KOPT-K1 (cell line): ENCODE results near the gene HIVEP2.

Experiments used
- H3K27ac ChIP-seq: fragments of 200-600 bp; sonication (generic); 2 replicates; pipeline ENCODE4 v1.5.1; 2016; ENCODE audit warnings: antibody characterized with exemption, mild to moderate bottlenecking, low read depth, low read length; ENCODE audit not compliant: poor library complexity, severe bottlenecking
- H3K36me3 ChIP-seq: fragments of 200-600 bp; sonication (generic); 2 replicates; pipeline ENCODE4 v1.5.1; 2017; ENCODE audit warnings: antibody characterized with exemption, mild to moderate bottlenecking, low read length, moderate library complexity; ENCODE audit not compliant: insufficient read depth
- H3K9me3 ChIP-seq: fragments of 200-600 bp; sonication (generic); 2 replicates; pipeline ENCODE4 v1.5.1; 2017; ENCODE audit warnings: antibody characterized with exemption, low read length, mild to moderate bottlenecking; ENCODE audit not compliant: insufficient read depth, poor library complexity, severe bottlenecking

HIVEP2 gene

DNA sequence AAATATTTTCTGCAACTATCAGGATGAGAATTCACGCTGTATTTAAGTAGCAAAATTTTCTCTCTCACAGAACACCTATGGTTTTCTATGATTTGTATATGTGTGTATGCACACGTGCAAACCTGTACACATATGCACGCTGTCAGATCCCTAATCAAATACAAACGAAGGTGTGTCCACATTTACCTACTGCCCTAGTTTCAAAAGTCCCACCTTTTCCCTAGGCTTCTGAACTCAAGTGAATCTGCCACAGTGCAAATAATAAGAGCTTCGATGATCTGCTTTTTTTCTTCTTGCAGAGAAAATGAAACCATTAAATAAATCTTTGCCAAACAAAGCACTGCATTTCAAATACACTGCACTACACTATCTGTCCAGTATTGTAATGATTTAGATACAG is 6.5 kb downstream of the HIVEP2 start:
- Histone ChIP-seq H3K27ac (peak overlapping the region; percentile 100), H3K9me3 (no peaks in the 10 kb centered on the region), H3K36me3 (no peaks in the 10 kb centered on the region)

DNA sequence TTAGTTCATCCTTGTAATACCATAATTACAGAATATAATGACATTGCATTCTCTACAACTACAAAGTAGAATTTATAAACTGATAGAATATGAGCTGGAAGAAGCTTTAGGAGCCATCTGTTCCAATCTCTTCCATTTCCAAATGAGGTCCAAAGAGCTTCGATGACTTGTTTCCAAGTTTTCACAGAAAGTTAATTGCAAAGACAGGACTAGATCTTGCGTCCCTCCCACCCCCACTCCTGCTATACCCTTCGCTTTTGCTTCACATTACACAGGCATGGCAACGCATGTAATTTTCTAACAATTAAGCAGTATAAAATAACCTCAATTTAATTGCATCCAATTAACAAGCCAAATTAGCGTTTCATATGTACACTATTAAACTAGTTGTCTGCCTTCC is 7.0 kb downstream of the HIVEP2 start:
- peak overlapping the region; percentile 100 for H3K27ac ChIP-seq
- H3K36me3 ChIP-seq, result no peaks in the 10 kb centered on the region
- H3K9me3 ChIP-seq, result no peaks in the 10 kb centered on the region

DNA sequence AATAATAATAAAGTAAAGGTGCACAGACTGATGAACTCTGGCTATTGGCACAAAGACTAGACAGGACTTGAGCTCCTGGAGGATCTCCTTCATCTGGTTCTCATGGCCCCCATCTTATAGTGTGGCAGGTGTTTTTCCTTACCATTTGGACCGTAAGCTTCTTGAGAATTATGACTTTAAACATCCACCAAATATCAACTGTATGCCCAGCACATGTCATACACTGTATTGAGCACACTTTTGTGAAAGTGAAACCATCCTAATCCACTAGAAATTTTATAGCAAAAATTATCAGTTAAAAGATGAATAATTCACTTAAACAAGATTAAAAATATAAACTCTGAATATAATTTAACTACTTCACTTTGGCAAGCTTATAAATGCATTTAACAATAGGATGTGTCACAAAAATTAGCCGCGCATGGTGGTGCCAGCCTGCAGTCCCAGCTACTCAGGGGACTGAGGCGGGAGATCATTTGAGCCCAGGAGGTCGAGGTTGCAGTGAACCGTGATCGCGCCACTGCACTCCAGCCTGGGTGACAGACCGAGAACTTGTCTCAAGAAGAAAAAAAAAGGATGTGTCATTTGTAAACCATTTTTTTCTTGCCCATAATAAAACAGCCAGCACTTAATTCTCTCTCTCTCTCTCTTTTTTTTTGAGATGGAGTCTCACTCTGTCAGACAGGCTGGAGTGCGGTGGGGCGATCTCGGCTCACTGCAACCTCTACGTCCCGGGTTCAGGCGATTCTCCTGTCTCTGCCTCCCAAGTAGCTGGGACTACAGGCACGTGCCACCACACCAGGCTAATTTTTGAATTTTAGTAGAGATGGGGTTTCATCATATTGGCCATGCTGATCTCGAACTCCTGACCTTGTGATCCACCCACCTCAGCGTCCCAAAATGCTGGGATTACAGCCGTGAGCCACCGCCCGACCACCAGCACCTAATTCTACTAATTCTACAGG is 9.1 kb downstream of the HIVEP2 start:
- Histone ChIP-seq H3K9me3 (no peaks in the 10 kb centered on the region), H3K36me3 (no peaks in the 10 kb centered on the region), H3K27ac (peak overlapping the region; percentile 100)

DNA sequence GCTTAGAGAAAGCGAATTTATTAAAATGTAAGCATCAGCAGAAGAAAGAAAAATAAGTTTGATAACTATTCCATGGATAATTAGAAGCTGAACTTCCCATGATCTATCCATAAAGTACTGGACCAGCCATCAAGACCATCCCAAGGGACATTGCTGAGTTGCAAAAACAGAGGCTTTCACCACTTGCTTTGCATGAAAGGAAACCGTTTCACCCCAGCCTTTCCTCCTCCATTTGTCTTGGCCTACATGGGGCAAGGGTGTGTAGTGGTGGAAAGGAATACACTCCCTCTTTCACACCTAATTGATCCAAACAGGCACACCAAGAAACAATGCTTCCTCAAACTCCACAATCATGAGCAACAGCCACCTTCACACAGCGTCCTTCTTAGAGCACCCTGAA is 10.4 kb downstream of the HIVEP2 start:
- peak overlapping the region; percentile 100 for H3K27ac ChIP-seq
- no peaks in the 10 kb centered on the region for H3K9me3 ChIP-seq
- H3K36me3 ChIP-seq, result no peaks in the 10 kb centered on the region

DNA sequence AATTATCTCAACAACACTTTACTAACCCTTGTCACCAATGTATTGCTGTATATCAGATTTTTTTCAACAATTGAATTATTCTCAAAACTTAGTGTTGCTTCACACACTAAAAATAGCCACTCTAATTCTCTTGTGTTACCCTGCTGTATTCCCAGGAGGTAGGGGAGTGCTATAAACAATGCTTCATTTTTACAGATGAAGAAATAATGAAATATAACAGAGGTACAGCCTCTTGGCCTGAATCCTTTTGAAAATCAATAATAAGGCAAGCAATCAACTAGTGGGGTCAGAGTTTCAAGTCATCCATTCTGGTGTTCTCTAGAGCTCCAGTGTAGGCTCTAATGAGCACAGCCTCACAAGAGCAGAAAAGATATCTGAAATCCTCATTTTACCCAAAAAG is 10.9 kb downstream of the HIVEP2 start:
- H3K36me3 ChIP-seq, result no peaks in the 10 kb centered on the region
- H3K9me3 ChIP-seq, result no peaks in the 10 kb centered on the region
- peak overlapping the region; percentile 100 for H3K27ac ChIP-seq

DNA sequence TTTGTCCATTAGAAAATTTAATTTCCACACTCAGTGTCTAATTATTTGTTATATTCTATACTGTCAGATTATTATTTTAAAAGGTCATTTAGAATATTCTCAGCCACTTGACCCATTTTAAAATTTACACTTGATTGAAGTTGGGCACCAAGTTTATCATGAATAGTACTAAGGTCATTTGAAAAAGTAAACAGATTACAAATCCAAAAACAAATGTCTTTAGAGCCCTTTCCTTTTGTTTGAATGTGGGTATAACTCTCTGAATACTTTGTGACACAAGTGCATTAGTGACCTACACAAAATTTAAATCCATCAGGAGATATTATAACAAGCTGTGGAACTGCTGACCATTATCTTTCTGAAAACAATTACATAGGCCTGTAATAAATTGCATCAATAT is 11.3 kb downstream of the HIVEP2 start:
- no peaks in the 10 kb centered on the region for H3K9me3 ChIP-seq
- H3K27ac ChIP-seq, result peak overlapping the region; percentile 100
- no peaks in the 10 kb centered on the region for H3K36me3 ChIP-seq

DNA sequence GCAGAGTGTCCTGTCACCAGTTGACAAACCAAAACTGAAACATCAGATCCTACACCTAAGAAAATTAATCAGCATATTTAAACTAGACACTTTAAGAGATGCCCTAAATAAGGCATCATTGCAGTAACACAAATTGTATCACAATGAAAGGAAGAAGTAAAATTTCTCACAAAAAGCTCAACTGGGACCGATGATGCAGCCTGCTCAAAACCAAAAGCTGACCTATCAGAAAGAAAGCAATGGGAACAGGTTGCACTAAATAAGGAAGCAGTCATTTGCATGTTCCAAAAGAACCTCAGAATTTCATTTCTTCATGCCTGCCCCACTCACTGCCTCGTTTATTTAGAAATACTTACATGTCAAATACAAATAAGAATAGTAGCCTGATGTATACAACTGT is 12.1 kb downstream of the HIVEP2 start:
- Histone ChIP-seq H3K36me3 (no peaks in the 10 kb centered on the region), H3K9me3 (no peaks in the 10 kb centered on the region), H3K27ac (peak overlapping the region; percentile 100)

DNA sequence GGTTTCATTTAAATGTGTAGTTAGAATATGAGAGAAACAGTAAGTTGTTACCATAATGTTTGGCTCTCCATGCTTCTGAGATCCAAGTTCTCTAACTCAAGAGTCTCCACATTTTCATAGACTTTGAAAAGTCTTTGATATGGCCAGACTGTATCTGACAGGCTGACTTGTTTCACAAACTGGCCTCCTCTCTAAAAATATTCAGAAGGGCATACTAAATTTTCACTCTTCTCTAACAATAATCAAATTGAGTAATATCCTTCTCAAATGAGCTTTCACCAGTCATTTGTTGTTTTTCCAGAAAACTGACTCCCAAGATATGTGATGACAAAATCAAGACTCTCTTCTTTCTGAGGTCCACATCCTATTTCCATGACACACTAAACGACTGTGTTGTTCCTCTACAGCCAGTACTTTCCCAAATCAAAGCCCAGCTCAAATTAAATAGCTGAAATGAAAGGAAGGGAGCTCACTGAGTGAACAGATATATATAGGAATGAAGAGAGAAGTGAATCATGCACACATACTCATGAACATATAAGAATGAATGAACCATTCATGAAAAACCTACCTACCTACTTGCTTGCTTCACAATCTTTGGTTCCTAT is 15.1 kb downstream of the HIVEP2 start:
- H3K27ac ChIP-seq, result peak overlapping the region; percentile 99
- H3K9me3 ChIP-seq, result no peaks in the 10 kb centered on the region
- H3K36me3 ChIP-seq, result no peaks in the 10 kb centered on the region

DNA sequence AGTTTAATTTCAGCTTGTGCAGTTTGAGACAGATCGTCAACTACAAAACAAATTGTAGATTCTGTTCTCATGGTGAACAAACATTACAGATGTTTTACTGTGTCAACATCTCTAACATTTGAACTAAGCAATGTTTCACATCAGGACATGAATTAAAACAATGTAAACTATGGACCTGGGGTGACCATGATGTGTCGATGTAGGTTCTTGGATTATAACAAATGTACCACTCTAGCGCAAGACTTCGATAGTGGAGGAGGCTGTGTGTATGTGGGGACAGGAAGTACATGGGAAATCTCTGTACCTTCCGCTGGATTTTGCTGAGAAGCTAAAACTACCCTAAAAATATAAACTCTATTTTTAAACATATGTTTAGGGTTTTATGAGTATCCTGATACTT is 17.1 kb downstream of the HIVEP2 start:
- peak overlapping the region; percentile 99 for H3K27ac ChIP-seq
- no peaks in the 10 kb centered on the region for H3K9me3 ChIP-seq
- no peaks in the 10 kb centered on the region for H3K36me3 ChIP-seq

DNA sequence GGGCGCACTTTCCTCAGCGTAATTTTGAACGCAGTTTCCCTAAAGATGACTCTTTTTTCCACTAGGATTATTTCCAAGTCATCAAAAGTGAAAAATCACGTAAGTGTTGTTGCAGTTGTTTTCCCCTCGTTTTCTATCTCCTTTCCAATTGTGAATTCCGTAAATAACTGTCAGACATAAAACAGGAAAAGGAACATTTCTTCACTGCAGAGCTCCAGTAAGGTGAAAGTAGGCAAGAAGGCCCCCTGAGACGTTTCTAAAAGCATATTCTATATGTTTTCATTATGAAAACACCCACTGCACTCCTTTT is 17.8 kb downstream of the HIVEP2 start:
- H3K9me3 ChIP-seq, result no peaks in the 10 kb centered on the region
- peak overlapping the region; percentile 99 for H3K27ac ChIP-seq
- no peaks in the 10 kb centered on the region for H3K36me3 ChIP-seq

DNA sequence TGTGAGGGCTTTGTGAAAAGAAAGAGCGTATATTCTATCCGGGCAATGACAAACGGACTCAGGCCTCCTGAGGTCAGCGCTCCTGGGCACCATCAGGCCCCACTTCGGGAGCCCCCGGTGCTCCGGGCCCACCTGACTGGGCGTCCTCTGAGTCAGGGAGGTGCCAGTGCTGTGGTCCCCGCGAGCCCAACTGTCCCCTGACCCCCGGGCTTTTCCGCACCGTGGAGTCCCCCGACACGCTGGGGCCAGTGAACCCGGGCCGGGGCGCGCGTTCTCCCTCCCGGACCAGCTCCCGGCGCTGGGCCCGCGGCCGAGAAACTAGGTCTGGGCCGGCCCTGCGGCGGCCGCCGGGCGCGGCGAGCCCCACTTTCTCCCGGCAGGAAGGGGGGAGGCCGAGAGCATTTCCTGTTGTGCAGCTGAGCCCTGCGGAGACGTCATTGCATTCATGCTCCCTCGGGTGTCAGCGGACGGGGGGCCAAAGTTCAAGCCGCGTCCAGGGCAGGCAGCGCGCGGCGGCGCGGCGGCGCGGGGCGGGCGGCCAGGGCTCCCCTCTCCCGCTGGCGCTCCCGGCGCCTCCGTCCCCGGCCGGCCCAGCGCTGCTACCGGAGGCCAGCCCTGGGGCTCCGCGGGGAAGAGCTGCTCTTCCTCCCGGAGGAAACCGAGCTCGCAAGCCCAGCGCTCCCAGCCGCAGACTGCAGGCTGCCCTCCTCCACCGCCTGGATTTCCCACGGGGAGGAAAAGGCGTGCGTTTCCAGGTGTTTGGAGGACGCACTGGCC is 18.3 kb downstream of the HIVEP2 start:
- Histone ChIP-seq H3K36me3 (no peaks in the 10 kb centered on the region), H3K27ac (peak overlapping the region; percentile 99), H3K9me3 (no peaks in the 10 kb centered on the region)

DNA sequence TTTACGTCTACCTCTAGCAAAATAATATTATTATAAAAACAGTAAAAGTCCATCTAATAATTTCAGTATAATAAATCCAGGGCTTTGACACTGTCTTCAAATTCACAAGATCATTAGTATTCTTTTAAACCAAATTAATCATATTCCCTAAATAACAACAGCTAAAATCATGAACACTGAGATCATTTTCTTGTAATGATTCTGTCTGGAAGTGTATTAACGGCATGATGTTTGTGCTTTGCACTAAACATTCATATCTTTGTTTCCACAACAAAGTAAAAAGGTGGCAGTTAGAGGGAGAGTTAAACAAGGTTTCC is 18.8 kb downstream of the HIVEP2 start:
- Histone ChIP-seq H3K27ac (peak overlapping the region; percentile 99), H3K9me3 (no peaks in the 10 kb centered on the region)

DNA sequence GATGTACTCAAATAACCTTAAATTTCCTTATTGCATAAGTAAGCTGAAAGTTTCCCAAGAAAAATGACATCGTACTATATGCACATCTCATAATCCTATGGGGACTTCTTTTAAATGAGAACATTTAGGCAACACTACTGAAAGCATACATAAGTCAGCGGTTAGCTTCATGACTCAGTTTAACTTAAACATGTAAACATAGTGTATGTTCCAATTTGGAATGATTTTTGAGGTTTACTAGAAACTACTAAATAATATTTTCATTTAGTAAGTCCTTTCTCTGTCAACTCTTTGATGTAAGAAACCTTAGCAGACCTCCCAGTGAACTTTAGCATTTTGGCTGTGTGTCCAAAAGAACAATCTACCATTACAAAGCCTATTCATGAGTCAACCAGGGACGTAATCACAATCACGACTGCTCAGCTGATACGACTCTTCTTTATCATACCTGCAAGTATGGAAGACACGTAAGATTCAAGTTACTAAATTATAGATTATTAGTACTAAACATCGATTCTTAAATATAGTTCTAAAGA is 19.3 kb downstream of the HIVEP2 start:
- Histone ChIP-seq H3K36me3 (no peaks in the 10 kb centered on the region), H3K27ac (peak overlapping the region; percentile 99), H3K9me3 (no peaks in the 10 kb centered on the region)

More for the DNA sequence above, 18.8 kb downstream of the HIVEP2 start:
- H3K36me3 ChIP-seq, result no peaks in the 10 kb centered on the region

DNA sequence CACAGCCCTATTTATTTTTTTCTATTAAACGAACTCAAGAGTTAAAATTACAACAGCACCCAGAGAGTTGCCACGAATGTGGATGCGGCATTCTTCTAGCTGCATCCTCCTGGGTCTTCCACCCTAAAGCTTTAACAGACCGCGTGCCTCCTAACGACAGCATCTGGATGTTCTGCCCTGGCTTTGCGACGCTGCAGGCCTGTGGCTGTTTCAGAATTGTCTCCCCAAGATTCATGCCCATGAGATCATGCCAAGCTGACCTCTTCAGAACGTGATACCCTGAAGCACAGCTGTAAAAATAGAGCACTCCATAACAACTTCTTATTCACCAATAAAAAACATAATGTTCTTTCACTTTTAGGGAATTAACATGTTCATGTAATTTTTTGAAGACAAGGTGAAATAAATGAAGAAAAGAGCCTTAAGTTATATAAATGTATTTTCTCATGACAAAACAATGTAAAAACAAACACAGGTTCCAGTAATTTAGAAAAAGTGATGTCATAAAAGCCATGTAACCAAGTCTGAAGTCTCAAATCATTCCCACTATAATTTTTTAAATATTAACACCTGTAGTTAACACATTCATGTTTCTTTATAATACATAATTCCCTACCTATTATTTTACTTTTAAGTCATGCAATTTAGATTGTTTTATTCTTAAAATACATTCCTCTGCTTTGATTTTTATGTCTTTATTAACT is 26.5 kb downstream of the HIVEP2 start:
- Histone ChIP-seq H3K27ac (peak overlapping the region; percentile 54), H3K9me3 (no peaks in the 10 kb centered on the region), H3K36me3 (no peaks in the 10 kb centered on the region)

DNA sequence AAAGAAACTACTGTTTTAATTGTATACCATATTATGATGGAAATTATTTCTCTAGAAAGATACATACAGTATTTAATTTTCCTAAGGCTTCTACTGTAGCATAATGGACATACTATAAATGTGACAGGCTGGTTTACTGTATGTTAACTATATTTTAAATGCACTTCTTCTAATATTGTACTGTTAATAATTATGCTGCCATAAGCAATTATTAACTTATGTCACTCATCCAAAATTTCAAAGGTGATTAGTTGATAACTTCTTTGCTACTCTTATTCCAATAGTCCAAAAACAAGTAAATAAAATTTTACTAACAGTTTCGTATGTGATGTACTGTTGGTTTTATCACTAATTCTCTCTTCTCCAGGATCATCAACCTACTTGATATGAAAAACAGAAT is 28.1 kb downstream of the HIVEP2 start:
- H3K9me3 ChIP-seq, result no peaks in the 10 kb centered on the region
- no peak overlapping the region for H3K27ac ChIP-seq
- H3K36me3 ChIP-seq, result no peaks in the 10 kb centered on the region
